ENCODE data around the gene ZNF432.
"Not testable (repeated sequence)": the region's sequence is repeated elsewhere in the genome, so short reads cannot be mapped to it uniquely, and the experiment has no call there.

ZNF432 gene

DNA sequence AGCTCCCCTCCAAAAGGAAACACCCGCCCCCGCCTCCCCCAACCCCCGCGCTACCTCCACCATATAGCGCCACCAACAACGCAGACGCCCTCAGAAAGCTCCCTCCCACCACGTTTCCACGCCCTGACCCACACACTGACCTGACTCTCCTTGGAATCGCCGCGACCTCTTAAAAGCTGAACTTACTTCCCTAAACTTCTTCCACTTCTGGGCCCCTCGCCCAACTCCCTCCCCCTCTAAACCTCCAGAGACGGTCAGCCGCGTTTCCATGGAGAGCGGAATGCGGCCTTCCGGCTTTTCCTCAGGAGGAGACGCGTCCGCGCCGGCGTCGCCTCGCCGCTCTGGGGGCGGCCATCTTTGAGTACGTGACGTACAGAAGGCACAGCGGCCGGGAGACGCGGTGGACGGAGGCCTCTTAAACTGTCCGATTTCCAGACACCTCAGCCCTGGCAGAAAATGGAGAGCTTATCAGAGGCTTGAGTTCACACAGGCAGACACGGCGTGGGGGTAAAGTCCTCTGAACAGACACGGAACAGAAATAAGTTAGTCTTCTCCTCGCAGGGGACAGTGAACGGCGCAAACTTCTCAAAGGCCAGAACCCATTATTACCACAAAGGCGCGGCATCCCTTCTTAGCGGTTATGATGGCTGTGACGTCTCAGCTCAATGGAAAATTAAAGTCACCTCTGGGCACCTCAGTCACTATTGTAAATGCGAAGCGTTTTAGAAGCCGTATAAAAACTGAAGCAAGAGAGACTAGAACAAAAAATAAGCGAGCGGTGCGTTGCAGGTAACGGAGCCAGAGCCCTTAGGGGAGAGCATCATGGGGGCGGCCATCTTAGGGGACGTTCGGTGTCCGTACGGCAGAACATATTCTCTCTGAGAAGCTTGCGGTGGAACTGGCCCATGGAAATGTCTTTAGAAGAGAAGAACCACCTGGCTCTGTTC, at the start of gene ZNF432:
Gene ZNF432 (minus strand): TSS at position 284 of the 947 bp plus-strand sequence. CDS start 1,970 bp downstream, outside the sequence.
- Histone ChIP-seq H3K27ac (ENCODE audit: low read length) (peak within 1 kb of the TSS; percentile 94), H3K27me3 (ENCODE audit: low read depth, low read length) (no peaks in the 10 kb centered on the region), H3K9me3 (ENCODE audit: control insufficient read depth in 1 of 2, low read length in 2 of 2) (peaks cover 4 to 13% of the 10 kb centered on the region in 2 donors), H3K4me1 (ENCODE audit: control insufficient read depth in 1 of 2, insufficient read depth in 2 of 2, low read length in 2 of 2) (peaks cover 0 to 4% of the 10 kb centered on the region in 2 donors), H3K4me3 (ENCODE audit: low read depth in 1 of 2, low read length in 2 of 2) (peak within 1 kb of the TSS; percentile 74 to 75), H3K36me3 (ENCODE audit: control insufficient read depth in 1 of 2, insufficient read depth in 2 of 2, low read length in 2 of 2) (peaks cover 17 to 39% of the 10 kb centered on the region in 2 donors)

- Histone ChIP-seq H3K4me1 (ENCODE audit: control insufficient read depth in 1 of 2, insufficient read depth in 2 of 2, low read length in 2 of 2) (peaks cover 0 to 16% of the 10 kb centered on the region in 2 donors), H3K9me3 (ENCODE audit: control insufficient read depth in 1 of 2, low read length in 2 of 2) (peaks cover 0 to 17% of the 10 kb centered on the region in 2 donors), H3K36me3 (ENCODE audit: control insufficient read depth in 1 of 2, insufficient read depth in 2 of 2, low read length in 2 of 2) (peaks cover 0 to 19% of the 10 kb centered on the region in 2 donors)
- not testable (repeated sequence) for H3K27me3 ChIP-seq (ENCODE audit: low read depth, low read length); H3K4me3 ChIP-seq (ENCODE audit: low read depth in 1 of 2, low read length in 2 of 2); H3K27ac ChIP-seq (ENCODE audit: low read length)
Observed at GRCh38 chr19:52096416-52096815, 47.8 kb upstream of the ZNF432 start.

GRCh38 chr19:52095172-52096014, 46.8 kb upstream of the ZNF432 start, which contains the start of gene ZNF841:
ZNF841 (minus strand) TSS chr19:52095765; CDS start chr19:52084801, 10,964 bp downstream.
- Histone ChIP-seq H3K9me3 (ENCODE audit: control insufficient read depth in 1 of 2, low read length in 2 of 2) (peaks cover 0 to 17% of the 10 kb centered on the region in 2 donors), H3K27ac (ENCODE audit: low read length) (peak within 1 kb of the TSS; percentile 92)

DNA sequence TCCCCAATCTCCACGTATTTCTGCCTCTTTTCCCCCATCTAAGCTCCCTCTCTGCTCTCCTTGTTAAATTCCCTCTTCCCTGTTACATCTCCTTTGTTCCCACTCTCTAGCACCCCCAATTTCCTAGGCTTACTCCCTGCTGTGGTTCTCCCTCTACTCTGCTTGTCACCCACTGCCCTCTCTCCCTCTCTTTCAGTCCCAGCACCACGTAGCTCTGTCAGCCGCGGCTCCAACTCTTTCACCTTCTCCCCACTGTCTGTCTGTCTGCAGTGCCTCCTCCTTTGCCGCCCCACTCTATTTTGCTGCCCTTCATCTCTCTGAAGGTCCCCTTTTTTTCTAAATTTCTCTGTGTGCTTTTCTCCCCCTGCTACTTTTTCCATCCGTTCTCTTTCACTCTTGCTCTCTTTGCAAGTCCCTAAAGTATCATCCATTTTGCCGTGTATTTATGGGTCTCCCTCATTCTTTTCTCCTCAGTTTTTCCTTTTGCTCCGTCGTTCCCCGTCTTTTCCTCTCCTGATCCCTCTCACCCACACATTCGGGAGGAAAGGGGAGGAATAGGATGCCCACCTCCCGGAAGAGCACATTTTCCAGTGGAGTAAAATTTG, 46.0 kb upstream of the ZNF432 start:
- Histone ChIP-seq H3K36me3 (ENCODE audit: control insufficient read depth in 1 of 2, insufficient read depth in 2 of 2, low read length in 2 of 2) (peaks cover 12 to 35% of the 10 kb centered on the region in 2 donors), H3K4me3 (ENCODE audit: low read depth in 1 of 2, low read length in 2 of 2) (peak overlapping the region; percentile 85 to 100), H3K4me1 (ENCODE audit: control insufficient read depth in 1 of 2, insufficient read depth in 2 of 2, low read length in 2 of 2) (peaks cover 0 to 16% of the 10 kb centered on the region in 2 donors), H3K9me3 (ENCODE audit: control insufficient read depth in 1 of 2, low read length in 2 of 2) (peaks cover 3 to 15% of the 10 kb centered on the region in 2 donors), H3K27ac (ENCODE audit: low read length) (peak overlapping the region; percentile 92), H3K27me3 (ENCODE audit: low read depth, low read length) (no peaks in the 10 kb centered on the region)

More at GRCh38 chr19:52095172-52096014, 46.8 kb upstream of the ZNF432 start, which contains the start of gene ZNF841:
- H3K27me3 ChIP-seq (ENCODE audit: low read depth, low read length) = no peaks in the 10 kb centered on the region
- H3K36me3 ChIP-seq (ENCODE audit: control insufficient read depth in 1 of 2, insufficient read depth in 2 of 2, low read length in 2 of 2) = peaks cover 7 to 29% of the 10 kb centered on the region in 2 donors
- H3K4me1 ChIP-seq (ENCODE audit: control insufficient read depth in 1 of 2, insufficient read depth in 2 of 2, low read length in 2 of 2) = peaks cover 0 to 16% of the 10 kb centered on the region in 2 donors
- H3K4me3 ChIP-seq (ENCODE audit: low read depth in 1 of 2, low read length in 2 of 2) = peak within 1 kb of the TSS; percentile 85 to 100

GRCh38 chr19:52086481-52086880, 37.8 kb upstream of the ZNF432 start:
- H3K36me3 ChIP-seq (ENCODE audit: control insufficient read depth in 1 of 2, insufficient read depth in 2 of 2, low read length in 2 of 2) = peaks cover 53 to 95% of the 10 kb centered on the region in 2 donors
- no peaks in the 10 kb centered on the region for H3K4me1 ChIP-seq (ENCODE audit: control insufficient read depth in 1 of 2, insufficient read depth in 2 of 2, low read length in 2 of 2)
- no peak overlapping the region for H3K4me3 ChIP-seq (ENCODE audit: low read depth in 1 of 2, low read length in 2 of 2)
- no peaks in the 10 kb centered on the region for H3K27me3 ChIP-seq (ENCODE audit: low read depth, low read length)
- H3K9me3 ChIP-seq (ENCODE audit: control insufficient read depth in 1 of 2, low read length in 2 of 2) = peaks cover 3 to 5% of the 10 kb centered on the region in 2 donors
- no peak overlapping the region for H3K27ac ChIP-seq (ENCODE audit: low read length)

GRCh38 chr19:52070496-52070895, 21.9 kb upstream of the ZNF432 start:
- peaks cover 50 to 54% of the 10 kb centered on the region in 2 donors for H3K9me3 ChIP-seq (ENCODE audit: control insufficient read depth in 1 of 2, low read length in 2 of 2)
- peaks cover 61 to 95% of the 10 kb centered on the region in 2 donors for H3K36me3 ChIP-seq (ENCODE audit: control insufficient read depth in 1 of 2, insufficient read depth in 2 of 2, low read length in 2 of 2)
- H3K27ac ChIP-seq (ENCODE audit: low read length) = no peak overlapping the region
- H3K27me3 ChIP-seq (ENCODE audit: low read depth, low read length) = no peaks in the 10 kb centered on the region
- no peaks in the 10 kb centered on the region for H3K4me1 ChIP-seq (ENCODE audit: control insufficient read depth in 1 of 2, insufficient read depth in 2 of 2, low read length in 2 of 2)
- H3K4me3 ChIP-seq (ENCODE audit: low read depth in 1 of 2, low read length in 2 of 2) = peak overlapping the region; percentile 4 to 36

DNA sequence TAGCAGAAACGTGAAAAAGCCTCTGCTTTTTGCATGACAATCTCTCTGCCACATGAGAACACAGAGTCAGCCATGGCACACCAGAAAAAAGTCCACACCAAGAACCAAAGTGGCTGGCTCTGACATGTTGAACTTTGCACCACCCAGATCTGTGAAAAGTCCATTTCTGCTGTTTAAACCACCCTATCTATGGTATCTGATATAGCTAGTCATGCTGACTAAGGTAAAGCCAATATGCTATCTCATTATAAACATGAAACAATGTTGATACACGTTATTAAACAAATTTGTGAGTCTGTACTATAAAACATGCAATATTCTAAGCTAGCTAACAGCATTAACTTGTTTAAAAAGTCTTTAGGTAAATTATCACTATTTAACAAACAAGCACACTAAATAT, 21.0 kb upstream of the ZNF432 start:
- Histone ChIP-seq H3K27me3 (ENCODE audit: low read depth, low read length) (no peaks in the 10 kb centered on the region), H3K27ac (ENCODE audit: low read length) (no peak overlapping the region), H3K4me3 (ENCODE audit: low read depth in 1 of 2, low read length in 2 of 2) (peak overlapping the region; percentile 5 to 39), H3K36me3 (ENCODE audit: control insufficient read depth in 1 of 2, insufficient read depth in 2 of 2, low read length in 2 of 2) (peaks cover 53 to 95% of the 10 kb centered on the region in 2 donors), H3K9me3 (ENCODE audit: control insufficient read depth in 1 of 2, low read length in 2 of 2) (peaks cover 54 to 62% of the 10 kb centered on the region in 2 donors), H3K4me1 (ENCODE audit: control insufficient read depth in 1 of 2, insufficient read depth in 2 of 2, low read length in 2 of 2) (no peaks in the 10 kb centered on the region)

GRCh38 chr19:52066258-52066863, 17.7 kb upstream of the ZNF432 start:
- Histone ChIP-seq H3K4me3 (ENCODE audit: low read depth in 1 of 2, low read length in 2 of 2) (peak overlapping the region; percentile 50 to 51), H3K36me3 (ENCODE audit: control insufficient read depth in 1 of 2, insufficient read depth in 2 of 2, low read length in 2 of 2) (peaks cover 46 to 94% of the 10 kb centered on the region in 2 donors)

GRCh38 chr19:52065399-52065798, 16.8 kb upstream of the ZNF432 start:
- H3K4me3 ChIP-seq (ENCODE audit: low read depth in 1 of 2, low read length in 2 of 2) = peak overlapping the region; percentile 50 to 51

More at GRCh38 chr19:52066258-52066863, 17.7 kb upstream of the ZNF432 start:
- H3K27me3 ChIP-seq (ENCODE audit: low read depth, low read length) = no peaks in the 10 kb centered on the region
- H3K27ac ChIP-seq (ENCODE audit: low read length) = no peak overlapping the region
- H3K9me3 ChIP-seq (ENCODE audit: control insufficient read depth in 1 of 2, low read length in 2 of 2) = peaks cover 62 to 79% of the 10 kb centered on the region in 2 donors
- no peaks in the 10 kb centered on the region for H3K4me1 ChIP-seq (ENCODE audit: control insufficient read depth in 1 of 2, insufficient read depth in 2 of 2, low read length in 2 of 2)

DNA sequence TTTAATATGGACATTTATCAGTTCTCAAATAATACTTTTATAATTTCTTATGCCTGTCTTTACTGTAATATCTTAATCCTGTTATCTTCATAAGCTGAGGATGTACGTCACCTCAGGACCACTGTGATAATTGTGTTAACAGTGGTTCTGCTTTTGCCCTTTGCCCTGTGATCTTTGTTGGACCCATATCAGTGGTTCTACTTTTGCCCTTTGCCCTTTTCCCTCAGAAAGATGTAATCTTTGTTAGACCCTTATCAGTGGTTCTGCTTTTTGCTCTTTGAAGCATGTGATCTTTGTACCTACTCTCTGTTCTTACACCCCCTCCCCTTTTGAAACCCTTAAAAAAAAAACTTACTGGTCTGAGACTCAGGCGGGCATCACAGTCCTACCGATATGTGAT, 7.8 kb upstream of the ZNF432 start:
- not testable (repeated sequence) for H3K27ac ChIP-seq (ENCODE audit: low read length); H3K36me3 ChIP-seq (ENCODE audit: control insufficient read depth in 1 of 2, insufficient read depth in 2 of 2, low read length in 2 of 2); H3K4me3 ChIP-seq (ENCODE audit: low read depth in 1 of 2, low read length in 2 of 2); H3K4me1 ChIP-seq (ENCODE audit: control insufficient read depth in 1 of 2, insufficient read depth in 2 of 2, low read length in 2 of 2); H3K27me3 ChIP-seq (ENCODE audit: low read depth, low read length)
- H3K9me3 ChIP-seq (ENCODE audit: control insufficient read depth in 1 of 2, low read length in 2 of 2) = peaks cover 13 to 38% of the 10 kb centered on the region in 2 donors

More at GRCh38 chr19:52065399-52065798, 16.8 kb upstream of the ZNF432 start:
- H3K36me3 ChIP-seq (ENCODE audit: control insufficient read depth in 1 of 2, insufficient read depth in 2 of 2, low read length in 2 of 2) = peaks cover 36 to 86% of the 10 kb centered on the region in 2 donors
- H3K4me1 ChIP-seq (ENCODE audit: control insufficient read depth in 1 of 2, insufficient read depth in 2 of 2, low read length in 2 of 2) = no peaks in the 10 kb centered on the region
- no peak overlapping the region for H3K27ac ChIP-seq (ENCODE audit: low read length)
- no peaks in the 10 kb centered on the region for H3K27me3 ChIP-seq (ENCODE audit: low read depth, low read length)
- H3K9me3 ChIP-seq (ENCODE audit: control insufficient read depth in 1 of 2, low read length in 2 of 2) = peaks cover 62 to 80% of the 10 kb centered on the region in 2 donors

All from muscle layer of duodenum (tissue), 2 donors.